SK-N-SH treated with all-trans-retinoic acid at 6 μM for 48 hours (cell line): ENCODE data around the gene PLCB4.

Experiments used
- ATAC-seq: fragments of 200-7000 bp; cut with Tn5 transposase; 3 replicates; pipeline ENCODE4 v1.9.1; 2020; ENCODE audit warnings: mild to moderate bottlenecking, moderate library complexity
- BACH2 ChIP-seq: fragments of 250-450 bp; sonication (Bioruptor Pico); IDR thresholded peaks from 2 replicates; pipeline ENCODE4 v1.9.0; 2021; ENCODE audit warnings: mild to moderate bottlenecking, borderline replicate concordance
- CSDC2 ChIP-seq: fragments of 250-450 bp; sonication (Bioruptor Pico); IDR thresholded peaks from 2 replicates; pipeline ENCODE4 v1.5.0; 2020; ENCODE audit warnings: mild to moderate bottlenecking, moderate library complexity
- ESRRG ChIP-seq: fragments of 250-450 bp; sonication (Bioruptor Pico); IDR thresholded peaks from 2 replicates; pipeline ENCODE4 v1.6.1; 2021; ENCODE audit warnings: mild to moderate bottlenecking
- GLIS3 ChIP-seq: fragments of 250-450 bp; sonication (Bioruptor Pico); IDR thresholded peaks from 2 replicates; pipeline ENCODE4 v1.5.0; 2020; ENCODE audit warnings: mild to moderate bottlenecking, moderate library complexity
- ISL1 ChIP-seq: fragments of 250-450 bp; sonication (Bioruptor Pico); IDR thresholded peaks from 2 replicates; pipeline ENCODE4 v2.1.2; 2022; ENCODE audit warnings: mild to moderate bottlenecking, moderate library complexity
- OSR1 ChIP-seq: fragments of 250-450 bp; sonication (Bioruptor Pico); IDR thresholded peaks from 2 replicates; pipeline ENCODE4 v1.8.0; 2022; ENCODE audit warnings: moderate library complexity, mild to moderate bottlenecking, inconsistent platforms
- PPARA ChIP-seq: fragments of 250-450 bp; sonication (Bioruptor Pico); IDR thresholded peaks from 2 replicates; pipeline ENCODE4 v1.5.0; 2020; ENCODE audit warnings: mild to moderate bottlenecking, borderline replicate concordance
- RARB ChIP-seq: fragments of 250-450 bp; sonication (Bioruptor Pico); IDR thresholded peaks from 2 replicates; pipeline ENCODE4 v1.8.0; 2021; ENCODE audit warnings: mild to moderate bottlenecking, moderate library complexity
- SNAI2 ChIP-seq: fragments of 250-450 bp; sonication (Bioruptor Pico); IDR thresholded peaks from 2 replicates; pipeline ENCODE4 v1.5.0; 2020; ENCODE audit warnings: mild to moderate bottlenecking, moderate library complexity
- TCF4 ChIP-seq: fragments of 250-450 bp; sonication (Bioruptor Pico); IDR thresholded peaks from 2 replicates; pipeline ENCODE4 v1.8.0; 2021; ENCODE audit warnings: mild to moderate bottlenecking, moderate library complexity, borderline replicate concordance
- TOX ChIP-seq: fragments of 250-450 bp; sonication (Bioruptor Pico); IDR thresholded peaks from 2 replicates; pipeline ENCODE4 v1.8.0; 2021; ENCODE audit warnings: mild to moderate bottlenecking, moderate library complexity, borderline replicate concordance
- ZC3H10 ChIP-seq: fragments of 250-450 bp; sonication (Bioruptor Pico); IDR thresholded peaks from 2 replicates; pipeline ENCODE4 v1.5.1; 2021; ENCODE audit warnings: mild to moderate bottlenecking, moderate library complexity
- ZFP3 ChIP-seq: fragments of 250-450 bp; sonication (Bioruptor Pico); IDR thresholded peaks from 2 replicates; pipeline ENCODE4 v1.5.0; 2020; ENCODE audit warnings: mild to moderate bottlenecking, moderate library complexity
- ZFP30 ChIP-seq: fragments of 450-650 bp; formaldehyde crosslinking; IDR thresholded peaks from 2 replicates; pipeline ENCODE4 v1.5.0; 2022; ENCODE audit warnings: mild to moderate bottlenecking, moderate library complexity
- ZNF70 ChIP-seq: fragments of 450-650 bp; formaldehyde crosslinking; IDR thresholded peaks from 2 replicates; pipeline ENCODE4 v1.5.0; 2020; ENCODE audit warnings: mild to moderate bottlenecking, moderate library complexity
- TF ChIP-seq, protein P1 (sequence below): fragments of 250-450 bp; sonication (Bioruptor Pico); IDR thresholded peaks from 2 replicates; pipeline ENCODE4 v1.5.1; 2020; ENCODE audit warnings: low read depth, mild to moderate bottlenecking, moderate library complexity
- TF ChIP-seq, protein P2 (sequence below): fragments of 250-450 bp; sonication (Bioruptor Pico); IDR thresholded peaks from 2 replicates; pipeline ENCODE4 v1.8.0; 2021; ENCODE audit warnings: low read depth, mild to moderate bottlenecking, moderate library complexity, borderline replicate concordance
- TF ChIP-seq, protein P3 (sequence below): fragments of 250-450 bp; sonication (Bioruptor Pico); IDR thresholded peaks from 2 replicates; pipeline ENCODE4 v1.8.0; 2020; ENCODE audit warnings: mild to moderate bottlenecking, moderate library complexity, borderline replicate concordance
- TF ChIP-seq, protein P4 (sequence below): fragments of 250-450 bp; sonication (Bioruptor Pico); IDR thresholded peaks from 2 replicates; pipeline ENCODE4 v1.5.1; 2021; ENCODE audit warnings: mild to moderate bottlenecking, moderate library complexity

The PLCB4 gene

DNA sequence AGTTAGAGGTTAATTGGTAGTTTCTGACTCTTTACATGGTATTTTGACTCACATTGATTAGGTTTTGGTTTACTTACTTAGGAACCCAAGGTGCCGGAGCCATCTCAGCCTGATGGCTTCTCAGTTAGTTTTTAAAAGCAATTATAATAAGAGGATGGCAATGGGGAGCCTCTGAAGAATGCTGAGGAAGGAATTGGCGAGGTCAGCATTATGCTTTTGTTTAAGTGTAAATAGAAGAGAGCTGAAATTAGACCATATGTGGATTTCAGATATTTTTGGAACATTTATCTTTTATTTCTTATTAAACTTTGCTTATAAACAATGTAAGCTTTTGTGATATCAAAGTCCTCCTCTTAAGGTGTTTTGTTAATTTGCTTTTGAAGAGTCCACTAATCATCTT is 77.8 kb downstream of the PLCB4 start:
- ATAC-seq: no peak

DNA sequence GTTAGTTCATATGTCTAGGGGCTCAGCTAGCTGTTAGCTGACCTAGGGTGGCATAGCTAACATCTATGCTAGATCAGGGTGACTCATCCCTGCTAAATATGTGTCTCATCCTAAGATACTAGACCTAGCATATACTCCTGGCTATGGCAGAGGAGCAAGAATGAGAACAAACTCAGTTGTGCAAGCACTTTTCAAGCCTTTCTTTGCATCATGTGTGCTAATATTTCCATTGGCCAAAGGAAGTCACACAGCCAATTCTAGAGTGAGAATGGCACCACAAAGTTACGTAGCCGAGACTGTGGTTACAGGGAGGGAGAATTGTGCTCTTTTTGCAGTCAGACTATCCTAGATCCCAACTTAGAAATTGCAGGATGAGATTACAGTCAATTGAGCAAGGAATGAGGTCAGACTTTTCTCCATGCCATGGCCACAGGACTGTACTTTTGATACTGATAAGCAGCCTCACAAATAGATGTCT is 78.7 kb downstream of the PLCB4 start:
- peak; percentile 98 for ATAC-seq

More for the DNA sequence above, 77.8 kb downstream of the PLCB4 start:
- TF ChIP-seq SNAI2 (CRISPR knock-in tag): no peak
- no peak for TF ChIP-seq BACH2 (CRISPR knock-in tag)
- no peak for TF ChIP-seq ISL1 (CRISPR knock-in tag)
- TF ChIP-seq TOX (CRISPR knock-in tag): no peak
- TF ChIP-seq, protein P1, sequence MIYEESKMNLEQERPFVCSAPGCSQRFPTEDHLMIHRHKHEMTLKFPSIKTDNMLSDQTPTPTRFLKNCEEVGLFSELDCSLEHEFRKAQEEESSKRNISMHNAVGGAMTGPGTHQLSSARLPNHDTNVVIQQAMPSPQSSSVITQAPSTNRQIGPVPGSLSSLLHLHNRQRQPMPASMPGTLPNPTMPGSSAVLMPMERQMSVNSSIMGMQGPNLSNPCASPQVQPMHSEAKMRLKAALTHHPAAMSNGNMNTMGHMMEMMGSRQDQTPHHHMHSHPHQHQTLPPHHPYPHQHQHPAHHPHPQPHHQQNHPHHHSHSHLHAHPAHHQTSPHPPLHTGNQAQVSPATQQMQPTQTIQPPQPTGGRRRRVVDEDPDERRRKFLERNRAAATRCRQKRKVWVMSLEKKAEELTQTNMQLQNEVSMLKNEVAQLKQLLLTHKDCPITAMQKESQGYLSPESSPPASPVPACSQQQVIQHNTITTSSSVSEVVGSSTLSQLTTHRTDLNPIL (CRISPR knock-in tag): no peak
- TF ChIP-seq, protein P2, sequence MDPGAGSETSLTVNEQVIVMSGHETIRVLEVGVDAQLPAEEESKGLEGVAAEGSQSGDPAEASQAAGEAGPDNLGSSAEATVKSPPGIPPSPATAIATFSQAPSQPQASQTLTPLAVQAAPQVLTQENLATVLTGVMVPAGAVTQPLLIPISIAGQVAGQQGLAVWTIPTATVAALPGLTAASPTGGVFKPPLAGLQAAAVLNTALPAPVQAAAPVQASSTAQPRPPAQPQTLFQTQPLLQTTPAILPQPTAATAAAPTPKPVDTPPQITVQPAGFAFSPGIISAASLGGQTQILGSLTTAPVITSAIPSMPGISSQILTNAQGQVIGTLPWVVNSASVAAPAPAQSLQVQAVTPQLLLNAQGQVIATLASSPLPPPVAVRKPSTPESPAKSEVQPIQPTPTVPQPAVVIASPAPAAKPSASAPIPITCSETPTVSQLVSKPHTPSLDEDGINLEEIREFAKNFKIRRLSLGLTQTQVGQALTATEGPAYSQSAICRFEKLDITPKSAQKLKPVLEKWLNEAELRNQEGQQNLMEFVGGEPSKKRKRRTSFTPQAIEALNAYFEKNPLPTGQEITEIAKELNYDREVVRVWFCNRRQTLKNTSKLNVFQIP (CRISPR knock-in tag): no peak
- TF ChIP-seq ZNF70 (CRISPR knock-in tag): no peak
- TF ChIP-seq, protein P3, sequence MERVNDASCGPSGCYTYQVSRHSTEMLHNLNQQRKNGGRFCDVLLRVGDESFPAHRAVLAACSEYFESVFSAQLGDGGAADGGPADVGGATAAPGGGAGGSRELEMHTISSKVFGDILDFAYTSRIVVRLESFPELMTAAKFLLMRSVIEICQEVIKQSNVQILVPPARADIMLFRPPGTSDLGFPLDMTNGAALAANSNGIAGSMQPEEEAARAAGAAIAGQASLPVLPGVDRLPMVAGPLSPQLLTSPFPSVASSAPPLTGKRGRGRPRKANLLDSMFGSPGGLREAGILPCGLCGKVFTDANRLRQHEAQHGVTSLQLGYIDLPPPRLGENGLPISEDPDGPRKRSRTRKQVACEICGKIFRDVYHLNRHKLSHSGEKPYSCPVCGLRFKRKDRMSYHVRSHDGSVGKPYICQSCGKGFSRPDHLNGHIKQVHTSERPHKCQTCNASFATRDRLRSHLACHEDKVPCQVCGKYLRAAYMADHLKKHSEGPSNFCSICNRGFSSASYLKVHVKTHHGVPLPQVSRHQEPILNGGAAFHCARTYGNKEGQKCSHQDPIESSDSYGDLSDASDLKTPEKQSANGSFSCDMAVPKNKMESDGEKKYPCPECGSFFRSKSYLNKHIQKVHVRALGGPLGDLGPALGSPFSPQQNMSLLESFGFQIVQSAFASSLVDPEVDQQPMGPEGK: no peak
- TF ChIP-seq RARB (CRISPR knock-in tag): no peak
- no peak for TF ChIP-seq CSDC2
- TF ChIP-seq OSR1 (CRISPR knock-in tag): no peak
- no peak for TF ChIP-seq ZFP3 (CRISPR knock-in tag)

DNA sequence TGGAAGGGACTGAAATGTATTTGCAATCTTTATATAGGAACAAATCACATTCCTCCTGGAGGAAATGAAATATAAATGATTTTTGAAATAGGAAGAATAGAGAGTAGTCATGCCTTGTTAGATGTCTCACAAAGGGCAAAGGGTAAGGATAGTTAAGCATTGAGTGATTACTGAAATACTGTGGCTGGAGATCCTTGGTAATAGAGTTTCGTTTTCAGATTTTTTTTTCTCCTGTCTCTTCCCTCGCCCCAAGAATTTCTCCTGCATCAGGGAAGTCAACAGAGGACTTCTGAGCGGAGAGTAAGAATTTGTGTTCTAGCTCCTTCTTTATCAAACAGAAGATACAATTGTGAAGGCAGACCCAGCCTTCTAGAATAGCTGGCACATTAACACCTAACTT is 79.4 kb downstream of the PLCB4 start:
- TF ChIP-seq ZFP30 (CRISPR knock-in tag): no peak
- TF ChIP-seq, all 23 proteins: peak for 0
- no peak for ATAC-seq

More for the DNA sequence above, 78.7 kb downstream of the PLCB4 start:
- TF ChIP-seq BACH2 (CRISPR knock-in tag) (no peak), ISL1 (CRISPR knock-in tag) (no peak), TCF4 (CRISPR knock-in tag) (no peak), PPARA (CRISPR knock-in tag) (no peak), ESRRG (no peak), CSDC2 (no peak), GLIS3 (no peak), ZNF70 (CRISPR knock-in tag) (no peak), ZC3H10 (CRISPR knock-in tag) (no peak)
- TF ChIP-seq, protein P4, sequence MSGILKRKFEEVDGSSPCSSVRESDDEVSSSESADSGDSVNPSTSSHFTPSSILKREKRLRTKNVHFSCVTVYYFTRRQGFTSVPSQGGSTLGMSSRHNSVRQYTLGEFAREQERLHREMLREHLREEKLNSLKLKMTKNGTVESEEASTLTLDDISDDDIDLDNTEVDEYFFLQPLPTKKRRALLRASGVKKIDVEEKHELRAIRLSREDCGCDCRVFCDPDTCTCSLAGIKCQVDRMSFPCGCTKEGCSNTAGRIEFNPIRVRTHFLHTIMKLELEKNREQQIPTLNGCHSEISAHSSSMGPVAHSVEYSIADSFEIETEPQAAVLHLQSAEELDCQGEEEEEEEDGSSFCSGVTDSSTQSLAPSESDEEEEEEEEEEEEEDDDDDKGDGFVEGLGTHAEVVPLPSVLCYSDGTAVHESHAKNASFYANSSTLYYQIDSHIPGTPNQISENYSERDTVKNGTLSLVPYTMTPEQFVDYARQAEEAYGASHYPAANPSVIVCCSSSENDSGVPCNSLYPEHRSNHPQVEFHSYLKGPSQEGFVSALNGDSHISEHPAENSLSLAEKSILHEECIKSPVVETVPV: no peak
- TF ChIP-seq, protein P1 (CRISPR knock-in tag): no peak
- TF ChIP-seq, protein P2 (CRISPR knock-in tag): no peak

DNA sequence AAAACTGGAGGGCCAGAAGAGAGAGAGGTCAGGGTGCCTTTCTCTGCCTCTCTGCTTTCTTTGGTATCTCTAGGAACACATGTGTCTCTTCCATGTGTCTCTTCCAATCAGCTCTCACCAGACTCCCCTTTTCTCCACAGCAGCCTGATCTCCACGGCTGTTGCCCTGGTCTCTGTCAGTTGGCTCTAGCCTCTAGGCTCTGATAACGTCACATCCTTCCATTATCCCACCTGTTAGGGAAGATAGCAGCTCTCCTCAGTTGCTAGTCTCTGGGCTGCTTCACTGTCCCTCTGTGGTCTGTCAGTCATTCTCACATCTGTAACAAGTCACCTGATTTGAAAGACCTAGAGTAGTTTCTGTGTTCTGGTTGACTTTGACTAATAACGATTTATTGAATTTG is 80.2 kb downstream of the PLCB4 start:
- TF ChIP-seq, protein P3: no peak
- TF ChIP-seq PPARA (CRISPR knock-in tag): no peak
- no peak for TF ChIP-seq TOX (CRISPR knock-in tag)
- no peak for TF ChIP-seq SNAI2 (CRISPR knock-in tag)
- no peak for ATAC-seq
